Endodermal cell (in vitro differentiated cells): Measurements from ENCODE around the gene TMOD4. TPM values are rescaled to one million over a fixed set of nuclear protein-coding genes. Genes with fewer than 3 reads are reported as not detected.

Experiments
- DNase-seq: peaks from one replicate; pipeline ENCODE4 v3.0.0-alpha.2; 2017
- H3K27ac ChIP-seq: 2 replicates; pipeline ENCODE4 v1.5.1; 2013; ENCODE audit warnings: mild to moderate bottlenecking, low read depth, low read length, moderate library complexity
- H3K27me3 ChIP-seq: 2 replicates; pipeline ENCODE4 v1.6.1; 2013; ENCODE audit warnings: mild to moderate bottlenecking, low read length, moderate library complexity; ENCODE audit not compliant: insufficient read depth, control insufficient read depth, poor library complexity, severe bottlenecking
- H3K36me3 ChIP-seq: 2 replicates; pipeline ENCODE4 v1.7.0; 2013; ENCODE audit warnings: mild to moderate bottlenecking, low read length, moderate library complexity; ENCODE audit not compliant: control insufficient read depth, insufficient read depth
- H3K4me1 ChIP-seq: one replicate; pipeline ENCODE4 v1.7.0; 2013; ENCODE audit warnings: low read length; ENCODE audit not compliant: control insufficient read depth, insufficient read depth
- H3K4me3 ChIP-seq: 2 replicates; pipeline ENCODE4 v1.5.1; 2013; ENCODE audit warnings: mild to moderate bottlenecking, low read length, moderate library complexity
- H3K9ac ChIP-seq: 2 replicates; pipeline ENCODE4 v1.6.1; 2013; ENCODE audit warnings: mild to moderate bottlenecking, low read length, moderate library complexity; ENCODE audit not compliant: poor library complexity, severe bottlenecking; ENCODE audit errors: extremely low read depth
- H3K9me3 ChIP-seq: 2 replicates; pipeline ENCODE4 v1.6.1; 2013; ENCODE audit warnings: mild to moderate bottlenecking, low read length, moderate library complexity; ENCODE audit not compliant: control insufficient read depth
- H3K27ac Mint-ChIP-seq: 2 replicates; pipeline ENCODE4 v1.8.0; 2020; ENCODE audit warnings: mixed read lengths
- H3K27me3 Mint-ChIP-seq: 2 replicates; pipeline ENCODE4 v1.8.0; 2021; ENCODE audit warnings: mild to moderate bottlenecking, mixed read lengths; ENCODE audit not compliant: insufficient read depth
- H3K36me3 Mint-ChIP-seq: 2 replicates; pipeline ENCODE4 v1.8.0; 2020; ENCODE audit warnings: low read depth, mixed read lengths
- H3K4me1 Mint-ChIP-seq: 2 replicates; pipeline ENCODE4 v1.8.0; 2020; ENCODE audit warnings: mixed read lengths
- H3K4me3 Mint-ChIP-seq: 2 replicates; pipeline ENCODE4 v1.8.0; 2020; ENCODE audit warnings: mild to moderate bottlenecking, moderate library complexity, mixed read lengths
- H3K9me3 Mint-ChIP-seq: 2 replicates; pipeline ENCODE4 v1.8.0; 2020; ENCODE audit warnings: mild to moderate bottlenecking, mixed read lengths
- CTCF ChIP-seq: fragments of 200-600 bp; sonication (generic); conservative IDR thresholded peaks from 2 replicates; pipeline ENCODE4 v1.5.0; 2021; ENCODE audit warnings: antibody characterized with exemption, mild to moderate bottlenecking
- WGBS, 2 experiments: methylation state at CpG; one replicate each; pipeline versions ENCODE4 v1.1.5 to v1.1.7; 2013; ENCODE audit warnings: missing lambda C conversion rate in 2 of 2, mixed read lengths in 1 of 2; ENCODE audit not compliant: insufficient coverage in 1 of 2, insufficient read length in 1 of 2; 5-methylcytosine and 5-hydroxymethylcytosine counted together
- total RNA-seq, 2 donors: library from RNA; stranded (reverse); fragmentation: NEBNext Ultra II Directional in 1 of 2; extraction: Animal tissue kit (Norgen Biotek cat#: 25700) in 1 of 2; gene quantifications; 2 replicates in 1 of 2; 3 replicates in 1 of 2; pipeline ENCODE4 v1.2.1, GENCODE V29; 2021

Gene TMOD4
- total RNA-seq, 2 donors from 2014 or later: 1.0 to 1.9 TPM

GRCh38 chr1:151166505-151166956, 9.2 kb downstream of the TMOD4 start:
- peak overlapping the region; percentile 95 for H3K4me3 ChIP-seq

GRCh38 chr1:151165738-151166504, 9.9 kb downstream of the TMOD4 start, which contains the start of the genes LYSMD1 and SCNM1:
TSS of gene LYSMD1 (minus strand) at chr1:151165902. CDS start at chr1:151165258, 644 bp downstream.
TSS of gene SCNM1 (plus strand) at chr1:151166144. CDS start at chr1:151166153, 9 bp downstream.
- H3K27ac ChIP-seq: peak within 1 kb of the TSS; percentile 69
- peaks cover 5% of the 10 kb centered on the region for H3K4me1 ChIP-seq
- H3K36me3 ChIP-seq: peaks cover 32% of the 10 kb centered on the region
- peak within 1 kb of the TSS; percentile 70 for H3K9ac ChIP-seq
- H3K36me3 Mint-ChIP-seq: peaks cover 35% of the 10 kb centered on the region
- no peaks in the 10 kb centered on the region for H3K9me3 ChIP-seq
- no peaks in the 10 kb centered on the region for H3K9me3 Mint-ChIP-seq
- peak within 1 kb of the TSS; percentile 94 for H3K27ac Mint-ChIP-seq
- DNase-seq: peak; percentile 99
- no peak for TF ChIP-seq CTCF
- peak within 1 kb of the TSS; percentile 95 for H3K4me3 ChIP-seq
- no peaks in the 10 kb centered on the region for H3K27me3 ChIP-seq
- H3K4me3 Mint-ChIP-seq: peak within 1 kb of the TSS; percentile 91
- no peaks in the 10 kb centered on the region for H3K27me3 Mint-ChIP-seq
- H3K4me1 Mint-ChIP-seq: peaks cover 16% of the 10 kb centered on the region
- WGBS, 2 experiments: 0 to 1% methylated on average over 29 to 38 of the region's 38 CpGs

More at GRCh38 chr1:151166505-151166956, 9.2 kb downstream of the TMOD4 start:
- no peak for TF ChIP-seq CTCF
- peaks cover 29% of the 10 kb centered on the region for H3K36me3 ChIP-seq
- H3K9me3 ChIP-seq: no peaks in the 10 kb centered on the region
- Mint-ChIP-seq H3K36me3 (peaks cover 30% of the 10 kb centered on the region), H3K9me3 (no peaks in the 10 kb centered on the region), H3K4me3 (peak overlapping the region; percentile 91), H3K27ac (peak overlapping the region; percentile 94), H3K4me1 (peaks cover 18% of the 10 kb centered on the region), H3K27me3 (no peaks in the 10 kb centered on the region)
- no peak for DNase-seq
- H3K27ac ChIP-seq: no peak overlapping the region
- H3K9ac ChIP-seq: peak overlapping the region; percentile 70
- H3K4me1 ChIP-seq: peaks cover 5% of the 10 kb centered on the region
- WGBS, 2 experiments: 10 to 39% methylated on average over 3 to 15 of the region's 15 CpGs
- no peaks in the 10 kb centered on the region for H3K27me3 ChIP-seq

- H3K4me3 ChIP-seq: peak overlapping the region; percentile 95
- Mint-ChIP-seq H3K4me1 (peaks cover 14% of the 10 kb centered on the region), H3K36me3 (peaks cover 39% of the 10 kb centered on the region), H3K27ac (peak overlapping the region; percentile 94), H3K4me3 (peak overlapping the region; percentile 91), H3K27me3 (no peaks in the 10 kb centered on the region), H3K9me3 (no peaks in the 10 kb centered on the region)
- no peak for DNase-seq
- no peaks in the 10 kb centered on the region for H3K27me3 ChIP-seq
- peaks cover 5% of the 10 kb centered on the region for H3K4me1 ChIP-seq
- no peak for TF ChIP-seq CTCF
- peaks cover 38% of the 10 kb centered on the region for H3K36me3 ChIP-seq
- H3K9me3 ChIP-seq: no peaks in the 10 kb centered on the region
- peak overlapping the region; percentile 69 for H3K27ac ChIP-seq
- H3K9ac ChIP-seq: peak overlapping the region; percentile 70
- WGBS, 2 experiments: 2 to 3% methylated on average over 6 to 15 of the region's 15 CpGs
These were observed 10.5 kb downstream of the TMOD4 start for GRCh38 chr1:151165281-151165737.
